Astrocyte of the hippocampus (primary cell): ENCODE data around the gene RHO.
"Not testable (repeated sequence)": the region's sequence is repeated elsewhere in the genome, so short reads cannot be mapped to it uniquely, and the experiment has no call there.

Experiments
- DNase-seq: peaks from one replicate; pipeline ENCODE4 v3.0.0; 2011; ENCODE audit warnings: low read depth, low spot score

Gene RHO

GRCh38 chr3:129528589-129529100, at the start of gene RHO:
TSS of gene RHO (plus strand) at chr3:129528639. CDS start at chr3:129528734, 95 bp downstream.
- DNase-seq: no peak

- DNase-seq: peak; percentile 53
Observed at GRCh38 chr3:129481225-129481765, 47.1 kb upstream of the RHO start.

DNA sequence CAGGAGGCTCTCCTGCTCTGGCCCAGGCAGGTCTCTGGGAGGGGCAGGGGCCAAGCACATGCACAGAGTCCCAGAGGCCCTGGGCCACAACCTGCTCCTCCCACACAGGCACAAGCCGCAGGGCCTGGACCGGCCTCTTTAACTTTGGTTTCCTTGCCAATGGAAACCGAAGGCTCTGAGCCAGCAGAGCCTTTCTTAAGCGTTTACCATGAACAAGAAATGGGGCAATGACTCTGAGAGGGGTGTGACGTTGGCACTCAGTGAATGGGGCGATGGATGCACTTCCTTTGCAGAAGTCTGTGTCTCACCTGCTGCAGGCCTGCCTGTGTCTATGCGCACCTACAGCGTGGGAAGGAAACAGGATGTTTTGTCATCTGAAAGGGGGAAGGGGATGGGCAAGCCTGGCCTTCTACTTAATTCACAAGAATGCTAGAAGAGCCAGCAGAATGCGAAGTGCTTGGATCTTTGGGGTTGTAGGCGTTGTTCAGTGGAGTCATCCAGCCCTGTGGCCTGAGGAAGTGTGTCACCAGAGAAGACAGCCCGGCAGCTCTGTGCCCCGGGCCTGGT, 46.6 kb upstream of the RHO start:
- DNase-seq: peak; percentile 70

DNA sequence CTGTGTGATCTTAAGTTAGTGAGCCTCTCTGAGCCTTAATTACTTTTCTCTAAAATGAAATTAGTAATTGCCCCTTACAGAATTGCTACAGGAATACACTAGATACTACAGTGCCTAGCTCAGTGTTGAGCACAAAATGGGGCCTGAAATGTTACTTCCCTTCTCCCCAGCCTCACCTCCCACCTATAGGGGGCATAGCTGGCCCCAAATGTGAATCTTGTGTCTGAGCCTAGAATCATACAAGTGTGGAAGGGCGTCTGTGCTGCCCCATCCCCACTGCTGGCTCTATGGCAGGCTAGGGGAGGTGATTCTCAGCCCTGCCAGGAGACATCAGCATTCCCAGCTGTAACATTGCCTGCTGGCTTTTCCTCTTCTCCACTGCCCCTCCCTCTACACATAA, 45.7 kb upstream of the RHO start:
- DNase-seq: no peak

DNA sequence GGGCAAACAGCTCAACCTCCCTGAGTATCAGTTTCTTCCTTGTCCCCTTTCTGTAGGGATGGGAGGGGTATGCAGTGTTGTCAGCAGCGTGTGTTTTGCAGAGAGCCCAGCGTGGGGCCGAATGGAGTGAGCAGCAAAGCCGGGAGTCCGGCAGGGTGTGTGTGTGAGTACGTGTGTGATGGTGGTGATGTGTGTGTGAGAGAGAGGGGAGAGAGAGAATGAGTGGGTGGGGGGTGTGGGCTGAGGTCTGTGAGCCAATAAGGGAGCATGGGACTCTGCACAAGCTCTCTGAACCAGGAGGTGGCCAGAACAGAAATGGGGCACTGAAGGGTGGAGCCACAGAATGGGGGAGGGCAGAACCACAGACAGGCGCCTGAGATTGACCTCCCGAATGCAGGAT, 44.6 kb upstream of the RHO start:
- no peak for DNase-seq

- peak; percentile 5 for DNase-seq
Observed at GRCh38 chr3:129485146-129485545, 43.3 kb upstream of the RHO start.

- DNase-seq: peak; percentile 86
Observed at GRCh38 chr3:129485721-129486663, 42.4 kb upstream of the RHO start.

GRCh38 chr3:129486664-129487035, 41.8 kb upstream of the RHO start:
- no peak for DNase-seq

DNA sequence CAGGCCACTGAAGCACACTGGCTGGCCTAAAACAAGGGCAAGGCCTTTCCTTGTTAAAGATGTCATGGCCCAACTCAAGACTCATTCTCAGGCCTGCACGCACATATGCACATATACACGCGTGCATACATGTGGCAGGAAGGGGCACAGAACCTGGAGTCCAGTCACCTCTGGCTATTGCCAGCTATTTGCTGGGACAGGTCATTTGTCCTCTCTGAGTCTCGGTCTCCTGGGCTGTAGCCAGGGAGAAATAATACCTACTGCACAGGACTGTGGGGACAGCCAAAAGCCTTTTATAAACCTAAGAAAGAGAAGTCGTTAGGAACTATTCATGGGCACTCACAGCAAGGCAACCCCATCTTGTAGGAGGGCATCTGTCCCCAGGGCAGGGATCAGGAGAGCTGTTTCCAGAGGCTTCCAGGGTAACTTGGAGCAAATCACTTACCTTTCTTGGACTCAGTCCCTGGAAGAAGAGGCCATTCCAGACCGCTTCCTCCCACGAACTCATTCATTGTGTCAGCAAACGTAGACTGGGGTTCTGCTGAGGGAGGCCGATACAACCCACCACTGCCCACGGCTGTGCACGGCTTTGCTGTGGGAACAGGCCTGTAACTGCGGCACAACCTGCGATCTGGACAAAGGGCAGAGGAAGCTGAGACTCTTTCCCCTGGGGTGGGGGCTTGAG, 41.1 kb upstream of the RHO start:
- no peak for DNase-seq

DNA sequence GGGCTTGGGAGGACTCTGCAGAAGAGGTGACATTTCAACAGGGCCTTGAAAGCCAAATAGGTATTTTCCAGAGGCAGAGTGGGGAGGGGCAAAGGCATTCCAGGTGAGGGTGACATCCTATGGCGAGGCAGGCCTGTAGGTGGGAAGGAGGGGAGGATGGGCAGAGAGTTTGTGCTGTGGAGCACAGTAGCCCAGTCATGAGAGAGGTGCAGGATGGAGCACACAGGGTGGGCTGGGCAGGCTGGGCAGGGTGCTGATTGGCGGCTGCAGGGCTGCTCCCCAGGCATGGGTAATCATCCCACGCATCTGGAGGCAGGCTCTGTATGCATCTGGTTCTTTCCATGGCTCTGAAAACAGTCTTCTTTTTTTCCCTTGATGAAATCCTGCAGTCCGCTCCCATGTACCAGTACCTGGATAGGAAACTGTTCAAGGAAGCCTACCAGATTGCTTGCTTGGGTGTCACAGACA, 40.5 kb upstream of the RHO start:
- not testable (repeated sequence) for DNase-seq

GRCh38 chr3:129489258-129489657, 39.2 kb upstream of the RHO start:
- not testable (repeated sequence) for DNase-seq

DNA sequence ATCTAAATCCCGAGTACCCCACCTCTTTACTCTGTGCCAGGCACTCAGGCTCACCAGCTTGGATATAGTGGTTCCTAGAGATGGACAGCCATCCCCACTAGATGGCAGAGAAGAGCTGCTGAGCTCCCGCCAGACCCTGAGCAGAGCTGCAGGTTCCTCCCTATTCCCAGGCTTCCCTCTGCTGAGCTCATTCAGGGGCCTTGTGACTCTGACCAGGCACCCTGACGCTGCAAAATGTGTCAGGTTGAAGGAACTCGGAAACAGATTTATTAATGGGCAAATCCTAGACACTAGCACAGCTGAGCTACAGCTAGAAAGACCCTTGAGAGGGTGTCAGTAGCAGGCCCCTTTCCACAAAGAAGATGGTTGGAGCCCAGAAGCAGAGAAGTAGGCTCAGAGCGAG, 38.2 kb upstream of the RHO start:
- peak; percentile 94 for DNase-seq

- not testable (repeated sequence) for DNase-seq
Observed at GRCh38 chr3:129491077-129491476, 37.4 kb upstream of the RHO start.

DNA sequence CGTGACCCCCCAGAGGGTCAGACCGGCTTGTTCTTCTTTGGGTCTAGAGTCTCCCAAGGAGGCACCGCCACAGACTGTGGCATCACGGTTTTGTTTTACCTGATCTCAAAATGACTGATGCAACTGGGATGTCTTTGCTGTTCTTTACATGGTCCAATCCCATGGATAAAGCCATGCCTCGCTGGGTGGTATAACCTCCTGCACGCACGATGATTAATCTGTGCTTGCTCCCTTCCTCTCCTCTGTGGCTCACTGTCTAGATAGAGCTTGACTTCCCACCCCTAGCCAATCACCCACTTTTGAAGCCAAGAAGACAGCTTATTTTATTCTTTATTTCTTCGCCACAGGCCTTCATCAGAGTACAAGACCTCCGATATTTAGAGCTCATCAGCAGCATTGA, 36.6 kb upstream of the RHO start:
- DNase-seq: no peak

GRCh38 chr3:129492691-129493090, 35.7 kb upstream of the RHO start:
- DNase-seq: no peak

GRCh38 chr3:129493206-129493605, 35.2 kb upstream of the RHO start:
- no peak for DNase-seq

- peak; percentile 13 for DNase-seq
Observed at GRCh38 chr3:129494499-129494898, 33.9 kb upstream of the RHO start.

DNA sequence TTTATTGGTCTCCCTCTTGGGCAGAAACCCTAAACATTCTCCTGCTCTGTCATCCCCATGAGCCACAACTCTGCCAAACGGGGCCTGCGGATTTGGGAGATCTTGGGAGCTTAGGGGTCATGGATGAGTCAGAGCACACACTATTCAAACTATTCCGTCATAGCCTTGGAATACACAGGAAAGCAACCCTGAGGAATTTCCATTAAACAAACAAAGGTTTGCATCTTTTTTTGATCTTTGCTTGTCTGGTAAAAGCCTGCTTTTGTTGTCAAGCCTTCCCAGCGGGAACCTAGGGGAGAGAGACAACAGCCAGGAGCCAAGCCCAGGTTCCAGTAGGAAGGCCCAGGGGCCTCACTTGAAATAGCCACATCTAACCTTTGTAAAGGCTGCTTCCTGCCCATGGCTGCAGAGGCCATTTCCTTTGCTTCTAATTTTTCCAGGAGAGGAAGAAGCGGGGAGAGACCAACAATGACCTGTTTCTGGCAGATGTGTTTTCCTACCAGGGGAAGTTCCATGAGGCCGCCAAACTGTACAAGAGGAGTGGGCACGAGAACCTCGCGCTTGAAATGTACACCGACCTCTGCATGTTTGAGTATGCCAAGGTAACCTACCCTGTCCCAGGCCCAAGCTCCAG, 33.3 kb upstream of the RHO start:
- DNase-seq: peak; percentile 73

GRCh38 chr3:129497876-129498275, 30.6 kb upstream of the RHO start:
- not testable (repeated sequence) for DNase-seq

- not testable (repeated sequence) for DNase-seq
Observed at GRCh38 chr3:129498603-129499488, 29.6 kb upstream of the RHO start.
